ENCODE results near the gene RSPH10B2.
A peak's percentile ranks its signal among the peaks of the same experiment; 100 is the strongest.
"Not testable (repeated sequence)": the region's sequence is repeated elsewhere in the genome, so short reads cannot be mapped to it uniquely, and the experiment has no call there.

Gene RSPH10B2

DNA sequence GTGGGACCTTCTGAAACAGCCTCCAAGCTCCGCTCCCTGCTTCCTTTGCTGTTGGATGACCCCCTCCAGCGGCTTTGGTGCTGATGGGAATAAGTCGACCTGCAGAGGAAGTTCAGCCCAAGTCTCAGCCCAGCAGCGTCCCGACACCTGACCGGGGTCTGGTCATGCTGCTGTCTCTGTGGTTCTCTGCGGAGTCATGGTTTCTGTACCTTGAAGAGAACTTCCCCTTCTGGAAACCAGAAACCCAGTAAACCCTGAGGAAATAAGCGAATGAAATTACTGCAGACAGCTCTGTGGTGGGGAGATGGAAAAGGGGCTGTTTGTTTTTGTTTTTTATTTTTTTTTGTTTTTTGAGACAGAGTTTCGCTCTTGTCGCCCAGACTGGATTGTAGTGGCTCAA lies 28.9 kb upstream of the RSPH10B2 start:
- no peak overlapping the region for H3K27ac ChIP-seq
- DNase-seq (ENCODE audit: low read depth, low spot score) = no peak

DNA sequence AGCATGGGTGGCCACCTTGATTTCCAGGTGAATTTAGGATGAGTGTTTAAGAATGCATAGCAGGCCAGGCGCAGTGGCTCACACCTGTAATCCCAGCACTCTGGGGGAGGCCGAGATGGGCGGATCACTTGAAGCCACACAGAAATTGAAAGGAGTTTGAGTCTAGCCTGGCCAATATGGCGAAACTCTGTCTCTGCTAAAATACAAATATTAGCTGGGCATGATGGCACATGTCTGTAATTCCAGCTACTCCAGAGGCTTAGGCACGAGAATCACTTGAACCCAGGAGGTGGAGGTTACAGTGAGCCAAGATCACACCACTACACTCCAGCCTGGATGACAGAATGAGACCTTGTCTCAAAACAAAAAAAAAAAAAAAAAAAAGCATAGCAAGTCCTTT lies 27.6 kb upstream of the RSPH10B2 start:
- not testable (repeated sequence) for H3K36me3 ChIP-seq (ENCODE audit: insufficient read depth, low read length); DNase-seq (ENCODE audit: low read depth, low spot score); H3K27ac ChIP-seq; H3K9me3 ChIP-seq (ENCODE audit: low read depth, low read length); H3K9ac ChIP-seq (ENCODE audit: insufficient read length); H3K4me3 ChIP-seq

More for the DNA sequence above, 28.9 kb upstream of the RSPH10B2 start:
- H3K9me3 ChIP-seq (ENCODE audit: low read depth, low read length) = no peaks in the 10 kb centered on the region
- TF ChIP-seq EZH2 (IDR thresholded peaks at IDR 0.05) (no peak), POLR2AphosphoS5 (IDR thresholded peaks at IDR 0.05; ENCODE audit: borderline replicate concordance, low read depth, low read length) (no peak), FOXP2 (optimal IDR thresholded peaks at IDR 0.05; ENCODE audit: control extremely low read depth, extremely low read length, insufficient read depth) (no peak)
- no peak overlapping the region for H3K4me3 ChIP-seq
- H3K9ac ChIP-seq (ENCODE audit: insufficient read length) = no peak overlapping the region
- H3K36me3 ChIP-seq (ENCODE audit: insufficient read depth, low read length) = no peaks in the 10 kb centered on the region

GRCh38 chr7:6727663-6728062 lies 26.2 kb upstream of the RSPH10B2 start:
- H3K9ac ChIP-seq (ENCODE audit: insufficient read length) = no peak overlapping the region
- no peak overlapping the region for H3K27ac ChIP-seq
- H3K9me3 ChIP-seq (ENCODE audit: low read depth, low read length) = no peaks in the 10 kb centered on the region
- no peak for DNase-seq (ENCODE audit: low read depth, low spot score)
- peaks cover 4% of the 10 kb centered on the region; the same call in 1 of the 2 replicates for H3K36me3 ChIP-seq (ENCODE audit: insufficient read depth, low read length)
- H3K4me3 ChIP-seq = no peak overlapping the region
- TF ChIP-seq POLR2AphosphoS5 (IDR thresholded peaks at IDR 0.05; ENCODE audit: borderline replicate concordance, low read depth, low read length) = no peak
- no peak for TF ChIP-seq EZH2 (IDR thresholded peaks at IDR 0.05)
- TF ChIP-seq FOXP2 (optimal IDR thresholded peaks at IDR 0.05; ENCODE audit: control extremely low read depth, extremely low read length, insufficient read depth) = no peak

DNA sequence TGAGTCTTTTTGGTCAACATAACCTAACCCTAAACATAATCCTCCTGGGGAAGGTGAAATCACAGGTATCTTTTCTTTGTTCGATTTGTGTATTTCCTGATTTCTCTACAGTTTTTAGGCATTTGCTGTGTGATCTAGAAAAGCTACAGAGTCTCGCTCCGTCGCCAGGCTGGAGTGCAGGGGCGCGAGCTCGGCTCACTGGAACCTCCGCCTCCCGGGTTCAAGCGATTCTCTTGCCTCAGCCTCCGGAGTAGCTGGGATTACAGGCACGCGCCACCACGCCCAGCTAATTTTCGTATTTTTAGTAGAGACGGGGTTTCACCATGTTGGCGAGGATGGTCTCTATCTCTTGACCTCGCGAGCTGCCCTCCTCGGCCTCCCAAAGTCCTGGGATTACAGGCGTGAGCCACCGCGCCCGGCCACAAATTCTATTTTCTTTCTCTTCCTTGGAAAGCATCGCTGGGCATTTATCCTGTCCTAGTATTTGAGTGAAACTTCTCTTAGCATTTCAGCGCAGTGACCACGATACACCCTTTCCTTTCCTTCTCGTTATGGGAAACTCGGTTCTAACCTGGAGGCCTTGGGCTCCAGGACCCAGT lies 24.9 kb upstream of the RSPH10B2 start:
- Histone ChIP-seq H3K9ac (ENCODE audit: insufficient read length) (peak overlapping the region; percentile 95), H3K4me3 (peak overlapping the region; percentile 99), H3K36me3 (ENCODE audit: insufficient read depth, low read length) (peaks cover 16% of the 10 kb centered on the region)
- not testable (repeated sequence) for H3K27ac ChIP-seq; DNase-seq (ENCODE audit: low read depth, low spot score); H3K9me3 ChIP-seq (ENCODE audit: low read depth, low read length)

DNA sequence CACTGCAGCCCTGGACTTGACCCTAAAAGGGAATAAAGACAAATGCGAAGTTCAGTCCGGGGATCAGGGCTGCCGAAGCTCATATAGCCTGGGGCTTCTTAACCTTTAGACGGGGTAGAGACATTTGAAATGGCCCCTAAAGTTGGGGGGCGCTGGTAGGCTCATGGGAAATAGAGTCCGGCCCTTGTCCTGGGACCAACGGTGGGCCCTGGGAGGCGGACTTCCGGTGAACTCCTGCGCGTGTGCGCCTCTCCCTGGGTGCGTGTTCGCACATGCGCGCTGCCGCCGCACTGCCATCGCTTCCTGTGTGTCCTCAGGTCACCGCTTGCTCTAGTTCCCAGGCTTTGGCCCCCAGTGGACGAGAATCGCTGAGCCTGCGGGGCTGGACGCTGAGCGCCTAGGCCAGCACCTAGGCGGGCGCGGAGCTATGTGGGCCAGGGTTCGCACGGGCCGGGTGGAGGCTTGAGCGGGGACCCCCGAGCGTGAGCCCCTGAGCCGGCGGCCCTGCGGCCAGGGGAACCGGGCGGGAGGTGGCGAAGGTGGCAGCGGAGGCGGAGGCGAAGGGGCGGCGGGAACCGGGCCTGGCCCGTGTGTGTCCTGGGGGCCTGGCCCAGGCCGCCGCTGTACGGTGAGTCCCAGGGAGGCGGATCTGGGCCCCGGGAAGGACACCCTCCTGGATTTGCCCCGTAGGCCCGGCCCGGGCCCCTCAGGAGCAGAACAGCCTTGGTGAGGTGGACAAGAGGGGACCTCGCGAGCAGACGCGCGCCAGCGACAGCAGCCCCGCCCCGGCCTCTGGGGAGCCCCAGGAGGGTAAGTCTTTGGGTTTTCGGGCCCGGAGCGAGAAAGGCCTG lies 24.2 kb upstream of the RSPH10B2 start:
- peak overlapping the region; percentile 68 for H3K27ac ChIP-seq
- peaks cover 19% of the 10 kb centered on the region for H3K36me3 ChIP-seq (ENCODE audit: insufficient read depth, low read length)
- TF ChIP-seq POLR2AphosphoS5 (IDR thresholded peaks at IDR 0.05; ENCODE audit: borderline replicate concordance, low read depth, low read length) (peak; percentile 94), EZH2 (IDR thresholded peaks at IDR 0.05) (no peak), FOXP2 (optimal IDR thresholded peaks at IDR 0.05; ENCODE audit: control extremely low read depth, extremely low read length, insufficient read depth) (no peak)
- no peak for DNase-seq (ENCODE audit: low read depth, low spot score)
- peak overlapping the region; percentile 95 for H3K9ac ChIP-seq (ENCODE audit: insufficient read length)
- peak overlapping the region; percentile 99 for H3K4me3 ChIP-seq
- H3K9me3 ChIP-seq (ENCODE audit: low read depth, low read length) = no peaks in the 10 kb centered on the region

DNA sequence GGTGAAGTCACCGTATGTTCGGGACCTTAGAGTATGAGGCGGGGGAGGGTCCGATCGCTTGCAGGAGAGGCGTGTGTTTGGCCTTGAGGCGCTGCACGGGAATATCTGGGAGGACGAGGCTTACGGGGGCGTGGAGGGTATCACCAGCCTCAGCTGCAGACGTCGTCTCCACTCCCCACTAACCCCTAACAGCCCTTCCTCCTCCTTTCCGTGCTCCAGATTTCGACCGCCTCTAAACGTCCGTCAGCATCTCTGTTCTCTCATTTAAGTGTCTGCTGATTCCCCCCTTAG lies 23.6 kb upstream of the RSPH10B2 start:
- H3K27ac ChIP-seq = peak overlapping the region; percentile 68; the same call in 1 of the 2 replicates
- TF ChIP-seq FOXP2 (optimal IDR thresholded peaks at IDR 0.05; ENCODE audit: control extremely low read depth, extremely low read length, insufficient read depth) = no peak
- TF ChIP-seq EZH2 (IDR thresholded peaks at IDR 0.05) = no peak
- TF ChIP-seq POLR2AphosphoS5 (IDR thresholded peaks at IDR 0.05; ENCODE audit: borderline replicate concordance, low read depth, low read length) = no peak

GRCh38 chr7:6738415-6738814 lies 15.5 kb upstream of the RSPH10B2 start:
- H3K36me3 ChIP-seq (ENCODE audit: insufficient read depth, low read length) = peaks cover 32% of the 10 kb centered on the region
- H3K9me3 ChIP-seq (ENCODE audit: low read depth, low read length); H3K9ac ChIP-seq (ENCODE audit: insufficient read length); DNase-seq (ENCODE audit: low read depth, low spot score); H3K4me3 ChIP-seq; H3K27ac ChIP-seq: not testable (repeated sequence)

More for the DNA sequence above, 23.6 kb upstream of the RSPH10B2 start:
- H3K9ac ChIP-seq (ENCODE audit: insufficient read length) = peak overlapping the region; percentile 95
- H3K4me3 ChIP-seq = peak overlapping the region; percentile 99
- no peaks in the 10 kb centered on the region for H3K9me3 ChIP-seq (ENCODE audit: low read depth, low read length)
- H3K36me3 ChIP-seq (ENCODE audit: insufficient read depth, low read length) = peaks cover 24% of the 10 kb centered on the region
- DNase-seq (ENCODE audit: low read depth, low spot score) = no peak

DNA sequence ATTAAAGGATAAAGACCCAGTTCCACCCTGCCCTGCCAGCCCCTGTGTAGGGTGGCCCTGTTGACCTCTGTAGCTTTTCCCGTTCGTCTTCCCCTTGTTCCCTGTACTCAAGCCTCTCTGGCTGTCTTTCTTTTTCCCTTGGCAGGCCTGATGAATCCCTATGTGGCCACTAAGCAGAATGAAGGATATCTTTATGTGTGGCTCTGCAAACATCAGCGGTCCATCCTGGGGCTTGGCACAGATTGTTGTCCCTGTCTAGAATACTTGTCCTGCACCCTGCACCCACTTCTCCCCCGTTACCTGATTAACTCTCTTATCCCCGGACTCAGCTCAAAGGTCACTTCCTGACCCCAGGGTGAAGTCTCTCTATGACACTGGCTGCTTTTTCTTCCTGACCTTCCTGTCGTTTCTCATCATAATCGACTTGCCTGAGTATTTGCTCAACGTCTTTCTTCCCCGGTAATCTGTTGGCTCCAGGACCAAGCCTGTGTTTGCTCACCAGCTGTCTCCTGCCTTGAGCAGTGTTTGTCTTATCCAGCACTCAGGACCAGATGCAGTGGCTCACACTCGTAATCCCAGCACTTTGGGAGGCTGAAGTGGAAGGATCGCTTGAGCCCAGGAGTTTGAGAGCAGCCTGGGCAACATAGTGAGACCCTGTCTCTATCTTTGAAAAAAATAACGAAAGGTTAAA lies 9.3 kb upstream of the RSPH10B2 start:
- H3K9ac ChIP-seq (ENCODE audit: insufficient read length); H3K27ac ChIP-seq; H3K4me3 ChIP-seq; H3K36me3 ChIP-seq (ENCODE audit: insufficient read depth, low read length); DNase-seq (ENCODE audit: low read depth, low spot score); H3K9me3 ChIP-seq (ENCODE audit: low read depth, low read length): not testable (repeated sequence)

- H3K36me3 ChIP-seq (ENCODE audit: insufficient read depth, low read length); H3K9me3 ChIP-seq (ENCODE audit: low read depth, low read length); H3K9ac ChIP-seq (ENCODE audit: insufficient read length); H3K4me3 ChIP-seq; H3K27ac ChIP-seq; DNase-seq (ENCODE audit: low read depth, low spot score): not testable (repeated sequence)
Observed at GRCh38 chr7:6749335-6749734, 4.6 kb upstream of the RSPH10B2 start.

GRCh38 chr7:6750173-6750572 lies 3.7 kb upstream of the RSPH10B2 start:
- H3K9me3 ChIP-seq (ENCODE audit: low read depth, low read length); H3K36me3 ChIP-seq (ENCODE audit: insufficient read depth, low read length); DNase-seq (ENCODE audit: low read depth, low spot score); H3K9ac ChIP-seq (ENCODE audit: insufficient read length); H3K27ac ChIP-seq; H3K4me3 ChIP-seq: not testable (repeated sequence)

DNA sequence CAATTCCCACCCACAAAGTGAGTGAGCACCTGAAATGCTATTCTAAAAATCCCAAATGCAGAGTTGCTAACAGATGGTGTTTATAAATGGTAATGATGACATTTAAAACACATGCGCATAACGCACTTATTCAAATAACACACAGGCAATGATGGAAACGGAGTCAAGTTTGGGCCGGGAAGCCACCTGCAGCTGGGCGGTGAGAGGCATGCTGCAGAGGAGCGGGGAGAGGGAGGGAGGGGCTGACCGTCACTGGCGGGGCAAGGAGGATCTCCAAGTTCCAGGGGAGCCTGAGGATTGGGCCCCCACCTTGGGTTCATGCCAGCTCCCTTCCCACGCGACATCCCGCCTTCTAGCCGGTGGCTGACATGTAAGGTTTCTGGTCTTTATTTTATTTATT lies 7.3 kb downstream of the RSPH10B2 start:
- H3K4me3 ChIP-seq; H3K9ac ChIP-seq (ENCODE audit: insufficient read length); H3K36me3 ChIP-seq (ENCODE audit: insufficient read depth, low read length); H3K9me3 ChIP-seq (ENCODE audit: low read depth, low read length); H3K27ac ChIP-seq; DNase-seq (ENCODE audit: low read depth, low spot score): not testable (repeated sequence)

DNA sequence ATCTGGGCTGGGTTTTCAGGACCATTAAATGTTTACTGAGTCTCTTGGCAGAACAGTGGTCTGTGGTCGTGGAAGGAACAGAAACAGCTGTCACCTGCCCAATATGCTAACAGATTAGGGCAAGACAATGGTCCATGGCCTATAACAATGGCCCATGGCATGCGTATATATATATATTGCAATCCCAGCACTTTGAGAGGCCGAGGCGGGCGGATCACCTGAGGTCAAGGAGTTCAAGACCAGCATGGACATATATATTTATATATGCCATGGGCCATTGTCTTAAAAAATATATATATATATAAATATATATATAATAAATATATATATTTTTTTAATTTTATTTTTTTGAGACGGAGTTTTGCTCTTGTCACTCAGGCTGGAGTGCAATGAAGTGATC lies 27.7 kb downstream of the RSPH10B2 start:
- H3K9me3 ChIP-seq (ENCODE audit: low read depth, low read length) = not testable (repeated sequence)

GRCh38 chr7:6789353-6789752 lies 35.5 kb downstream of the RSPH10B2 start:
- H3K4me3 ChIP-seq; DNase-seq (ENCODE audit: low read depth, low spot score); H3K36me3 ChIP-seq (ENCODE audit: insufficient read depth, low read length); H3K27ac ChIP-seq; H3K9me3 ChIP-seq (ENCODE audit: low read depth, low read length); H3K9ac ChIP-seq (ENCODE audit: insufficient read length): not testable (repeated sequence)

More for the DNA sequence above, 27.7 kb downstream of the RSPH10B2 start:
- H3K9ac ChIP-seq (ENCODE audit: insufficient read length); H3K27ac ChIP-seq; H3K36me3 ChIP-seq (ENCODE audit: insufficient read depth, low read length); DNase-seq (ENCODE audit: low read depth, low spot score); H3K4me3 ChIP-seq: not testable (repeated sequence)

Measured in SK-N-MC (cell line).